ENCODE measurements around the gene HRAS. TPM values are rescaled to one million over a fixed set of nuclear protein-coding genes. Genes with fewer than 3 reads are reported as not detected.

The HRAS gene
- total and polyA plus RNA-seq, 2 of the 13 experiments (the other 11 are each of a cell fraction or from before 2014, with no cell fraction given) = 32.9 to 50.0 TPM

DNA sequence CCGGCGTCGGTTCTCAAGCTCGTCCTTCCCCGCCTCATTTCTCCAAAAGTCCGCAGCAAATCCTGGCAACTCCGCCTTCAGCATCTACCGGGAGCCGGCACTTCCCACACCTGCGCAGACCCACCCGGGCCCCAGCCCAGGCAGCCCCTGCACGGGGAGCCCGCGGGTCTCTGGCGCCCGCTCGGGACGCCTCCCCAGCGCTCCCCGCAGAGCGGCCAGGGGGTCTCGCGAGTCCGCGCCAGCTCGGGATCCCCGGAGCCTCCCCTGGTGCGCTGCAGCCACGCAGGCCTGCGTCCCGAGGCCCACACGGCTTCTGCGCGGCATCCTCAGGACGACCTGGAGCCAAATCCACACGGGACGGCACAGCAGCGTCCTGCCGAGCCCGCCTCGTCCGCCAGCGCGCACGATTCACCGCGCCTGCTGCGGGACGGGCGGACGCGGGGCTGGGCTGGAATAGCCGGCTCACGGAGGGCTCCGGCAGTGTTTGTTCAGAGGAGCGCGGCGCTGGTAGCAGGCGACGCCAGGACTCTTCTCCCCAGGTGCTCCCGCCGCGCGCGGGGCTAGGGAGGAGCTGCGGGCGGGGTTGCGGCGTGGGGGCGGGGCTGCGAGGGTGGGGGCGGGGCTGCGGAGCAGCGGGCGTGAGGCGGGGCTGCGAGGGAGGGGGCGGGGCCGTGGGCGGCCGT is 40.1 kb upstream of the HRAS start (continued):
- TF ChIP-seq SMC3 (IDR thresholded peaks at IDR 0.05; ENCODE audit: low read length) (no peak), CTCF (CRISPR knock-in tag; IDR thresholded peaks at IDR 0.05) (no peak), ARHGAP35 (CRISPR knock-in tag; IDR thresholded peaks at IDR 0.05; ENCODE audit: borderline replicate concordance) (no peak), ZNF598 (CRISPR knock-in tag; IDR thresholded peaks at IDR 0.05; ENCODE audit: borderline replicate concordance) (no peak; the same call in 1 of the 2 replicates), ZBTB38 (CRISPR knock-in tag; IDR thresholded peaks at IDR 0.05) (0 out of 2 replicates have a peak, but pooled peaks have one; percentile 4), SIX4 (CRISPR knock-in tag; IDR thresholded peaks at IDR 0.05) (no peak), CSRNP1 (CRISPR knock-in tag; IDR thresholded peaks at IDR 0.05) (no peak), ZFP90 (CRISPR knock-in tag; IDR thresholded peaks at IDR 0.05; ENCODE audit: borderline replicate concordance) (no peak; the same call in 1 of the 2 replicates), ARNT (IDR thresholded peaks at IDR 0.05) (no peak), NCOR1 (IDR thresholded peaks at IDR 0.05; ENCODE audit: borderline replicate concordance, low read length) (no peak), BRF2 (CRISPR knock-in tag; IDR thresholded peaks at IDR 0.05) (no peak), FOXO1 (CRISPR knock-in tag; IDR thresholded peaks at IDR 0.05) (peak; percentile 38; the same call in 1 of the 2 replicates), HINFP (CRISPR knock-in tag; IDR thresholded peaks at IDR 0.05; ENCODE audit: low read depth) (no peak), JDP2 (CRISPR knock-in tag; IDR thresholded peaks at IDR 0.05; ENCODE audit: borderline replicate concordance) (no peak), ZNF550 (CRISPR knock-in tag; IDR thresholded peaks at IDR 0.05; ENCODE audit: borderline replicate concordance) (no peak), ZNF558 (CRISPR knock-in tag; IDR thresholded peaks at IDR 0.05; ENCODE audit: borderline replicate concordance) (no peak), NFYC (CRISPR knock-in tag; IDR thresholded peaks at IDR 0.05) (no peak), CC2D1A (CRISPR knock-in tag; IDR thresholded peaks at IDR 0.05) (no peak), SETDB1 (CRISPR knock-in tag; IDR thresholded peaks at IDR 0.05; ENCODE audit: borderline replicate concordance) (no peak), ZNF230 (CRISPR knock-in tag; IDR thresholded peaks at IDR 0.05) (no peak), RCOR2 (CRISPR knock-in tag; IDR thresholded peaks at IDR 0.05) (no peak), TGIF2 (CRISPR knock-in tag; IDR thresholded peaks at IDR 0.05) (no peak), GMEB2 (CRISPR knock-in tag; IDR thresholded peaks at IDR 0.05; ENCODE audit: low read depth) (no peak), ZNF138 (CRISPR knock-in tag; IDR thresholded peaks at IDR 0.05; ENCODE audit: low read depth) (no peak)
